Thyroid gland (tissue), 4 donors: ENCODE results near the gene PROC.

ENCODE experiments used
- POLR2A ChIP-seq, 2 donors: fragments of 450-650 bp; IDR thresholded peaks; one replicate each; pipeline ENCODE4 v1.6.1; 2017; ENCODE audit warnings: antibody characterized with exemption in 2 of 2, mild to moderate bottlenecking in 2 of 2, moderate library complexity in 1 of 2
- TF ChIP-seq, protein P1 (sequence below), 6 experiments: fragments of 200-600 bp in 3 of 6; fragments of 450-650 bp in 3 of 6; sonication (generic) in 3 of 6; IDR thresholded peaks; one replicate each; pipeline ENCODE4 v1.5.1; 2016 to 2019; ENCODE audit warnings: antibody characterized with exemption in 6 of 6, mild to moderate bottlenecking in 2 of 6, inconsistent platforms in 1 of 6, moderate library complexity in 1 of 6

DNA sequence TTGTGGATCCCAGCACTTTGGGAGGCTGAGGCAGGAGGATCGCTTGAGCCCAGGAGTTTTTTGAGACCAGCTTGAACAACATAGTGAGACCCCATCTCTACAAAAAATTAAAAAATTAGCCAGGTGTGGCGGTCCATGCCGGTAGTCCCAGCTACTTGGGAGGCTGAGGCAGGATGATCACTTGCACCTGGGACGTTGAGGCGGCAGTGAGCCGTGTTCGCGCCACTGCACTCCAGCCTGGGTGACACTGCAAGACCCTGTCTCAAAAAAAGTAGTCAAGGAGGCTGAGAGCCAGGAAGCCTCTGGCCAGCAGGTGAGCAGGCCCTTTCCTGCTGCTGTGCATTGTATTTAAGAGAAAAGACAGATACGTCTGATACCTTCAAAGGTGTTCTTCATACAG lies 11.1 kb upstream of the PROC start:
- TF ChIP-seq, protein P1, sequence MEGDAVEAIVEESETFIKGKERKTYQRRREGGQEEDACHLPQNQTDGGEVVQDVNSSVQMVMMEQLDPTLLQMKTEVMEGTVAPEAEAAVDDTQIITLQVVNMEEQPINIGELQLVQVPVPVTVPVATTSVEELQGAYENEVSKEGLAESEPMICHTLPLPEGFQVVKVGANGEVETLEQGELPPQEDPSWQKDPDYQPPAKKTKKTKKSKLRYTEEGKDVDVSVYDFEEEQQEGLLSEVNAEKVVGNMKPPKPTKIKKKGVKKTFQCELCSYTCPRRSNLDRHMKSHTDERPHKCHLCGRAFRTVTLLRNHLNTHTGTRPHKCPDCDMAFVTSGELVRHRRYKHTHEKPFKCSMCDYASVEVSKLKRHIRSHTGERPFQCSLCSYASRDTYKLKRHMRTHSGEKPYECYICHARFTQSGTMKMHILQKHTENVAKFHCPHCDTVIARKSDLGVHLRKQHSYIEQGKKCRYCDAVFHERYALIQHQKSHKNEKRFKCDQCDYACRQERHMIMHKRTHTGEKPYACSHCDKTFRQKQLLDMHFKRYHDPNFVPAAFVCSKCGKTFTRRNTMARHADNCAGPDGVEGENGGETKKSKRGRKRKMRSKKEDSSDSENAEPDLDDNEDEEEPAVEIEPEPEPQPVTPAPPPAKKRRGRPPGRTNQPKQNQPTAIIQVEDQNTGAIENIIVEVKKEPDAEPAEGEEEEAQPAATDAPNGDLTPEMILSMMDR (IDR thresholded peaks at IDR 0.05), result no peak
- TF ChIP-seq POLR2A (IDR thresholded peaks at IDR 0.05), result no peak
